ENCODE results near the gene SGCG.
"Not testable (repeated sequence)": the region's sequence is repeated elsewhere in the genome, so short reads cannot be mapped to it uniquely, and the experiment has no call there.

SGCG gene

GRCh38 chr13:23205807-23206206 lies 25.0 kb downstream of the SGCG start:
- no peak for DNase-seq (ENCODE audit: low read depth in 2 of 2, low spot score in 1 of 2)

GRCh38 chr13:23212671-23213070 lies 31.9 kb downstream of the SGCG start:
- no peak for DNase-seq (ENCODE audit: low read depth in 2 of 2, low spot score in 1 of 2)

- DNase-seq (ENCODE audit: low read depth in 2 of 2, low spot score in 1 of 2), result no peak
Observed at GRCh38 chr13:23231241-23231640, 50.5 kb downstream of the SGCG start.

- no peak for DNase-seq (ENCODE audit: low read depth in 2 of 2, low spot score in 1 of 2)
Observed at GRCh38 chr13:23235994-23236393, 55.2 kb downstream of the SGCG start.

- DNase-seq (ENCODE audit: low read depth in 2 of 2, low spot score in 1 of 2), result no peak
Observed at GRCh38 chr13:23243066-23243465, 62.3 kb downstream of the SGCG start.

- not testable (repeated sequence) for DNase-seq (ENCODE audit: low read depth in 2 of 2, low spot score in 1 of 2)
Observed at GRCh38 chr13:23248410-23248809, 67.6 kb downstream of the SGCG start.

- DNase-seq (ENCODE audit: low read depth in 2 of 2, low spot score in 1 of 2), result no peak
Observed at GRCh38 chr13:23254506-23254905, 73.7 kb downstream of the SGCG start.

GRCh38 chr13:23267571-23267970 lies 86.8 kb downstream of the SGCG start:
- DNase-seq (ENCODE audit: low read depth in 2 of 2, low spot score in 1 of 2), result no peak

GRCh38 chr13:23268441-23268840 lies 87.7 kb downstream of the SGCG start:
- DNase-seq (ENCODE audit: low read depth in 2 of 2, low spot score in 1 of 2), result no peak

- no peak for DNase-seq (ENCODE audit: low read depth in 2 of 2, low spot score in 1 of 2)
Observed at GRCh38 chr13:23271331-23271730, 90.6 kb downstream of the SGCG start.

GRCh38 chr13:23273498-23273897 lies 92.7 kb downstream of the SGCG start:
- DNase-seq (ENCODE audit: low read depth in 2 of 2, low spot score in 1 of 2), result no peak

- no peak for DNase-seq (ENCODE audit: low read depth in 2 of 2, low spot score in 1 of 2)
Observed at GRCh38 chr13:23279321-23279720, 98.5 kb downstream of the SGCG start.

GRCh38 chr13:23288564-23288963 lies 107.8 kb downstream of the SGCG start:
- DNase-seq (ENCODE audit: low read depth in 2 of 2, low spot score in 1 of 2), result no peak

GRCh38 chr13:23288995-23289394 lies 108.2 kb downstream of the SGCG start:
- DNase-seq (ENCODE audit: low read depth in 2 of 2, low spot score in 1 of 2), result no peak

GRCh38 chr13:23289917-23290357 lies 109.2 kb downstream of the SGCG start:
- no peak for DNase-seq (ENCODE audit: low read depth in 2 of 2, low spot score in 1 of 2)

- DNase-seq (ENCODE audit: low read depth in 2 of 2, low spot score in 1 of 2), result no peak
Observed at GRCh38 chr13:23292586-23292985, 111.8 kb downstream of the SGCG start.

GRCh38 chr13:23314837-23315236 lies 134.1 kb downstream of the SGCG start:
- DNase-seq (ENCODE audit: low read depth in 2 of 2, low spot score in 1 of 2), result not testable (repeated sequence)

- DNase-seq (ENCODE audit: low read depth in 2 of 2, low spot score in 1 of 2), result no peak
Observed at GRCh38 chr13:23319883-23320224, 139.1 kb downstream of the SGCG start.

- DNase-seq (ENCODE audit: low read depth in 2 of 2, low spot score in 1 of 2), result no peak
Observed at GRCh38 chr13:23320926-23321534, 140.3 kb downstream of the SGCG start.

GRCh38 chr13:23321535-23322241 lies 140.9 kb downstream of the SGCG start:
- DNase-seq (ENCODE audit: low read depth in 2 of 2, low spot score in 1 of 2), result no peak

- no peak for DNase-seq (ENCODE audit: low read depth in 2 of 2, low spot score in 1 of 2)
Observed at GRCh38 chr13:23322353-23323336, 141.9 kb downstream of the SGCG start.

All from stimulated activated CD8-positive, alpha-beta memory T cell treated with anti-CD3 and anti-CD28 coated beads, Interleukin-4, amount 100 ng/mL, for 1 hour (primary cell).